ENCODE measurements around the gene TPCN1. TPM values are rescaled to one million over a fixed set of nuclear protein-coding genes. Genes with fewer than 3 reads are reported as not detected.
A peak's percentile ranks its signal among the peaks of the same experiment; 100 is the strongest.

Gene TPCN1
- total RNA-seq, 4 donors from 2014 or later: 16.5 to 38.4 (median 28.8) TPM

DNA sequence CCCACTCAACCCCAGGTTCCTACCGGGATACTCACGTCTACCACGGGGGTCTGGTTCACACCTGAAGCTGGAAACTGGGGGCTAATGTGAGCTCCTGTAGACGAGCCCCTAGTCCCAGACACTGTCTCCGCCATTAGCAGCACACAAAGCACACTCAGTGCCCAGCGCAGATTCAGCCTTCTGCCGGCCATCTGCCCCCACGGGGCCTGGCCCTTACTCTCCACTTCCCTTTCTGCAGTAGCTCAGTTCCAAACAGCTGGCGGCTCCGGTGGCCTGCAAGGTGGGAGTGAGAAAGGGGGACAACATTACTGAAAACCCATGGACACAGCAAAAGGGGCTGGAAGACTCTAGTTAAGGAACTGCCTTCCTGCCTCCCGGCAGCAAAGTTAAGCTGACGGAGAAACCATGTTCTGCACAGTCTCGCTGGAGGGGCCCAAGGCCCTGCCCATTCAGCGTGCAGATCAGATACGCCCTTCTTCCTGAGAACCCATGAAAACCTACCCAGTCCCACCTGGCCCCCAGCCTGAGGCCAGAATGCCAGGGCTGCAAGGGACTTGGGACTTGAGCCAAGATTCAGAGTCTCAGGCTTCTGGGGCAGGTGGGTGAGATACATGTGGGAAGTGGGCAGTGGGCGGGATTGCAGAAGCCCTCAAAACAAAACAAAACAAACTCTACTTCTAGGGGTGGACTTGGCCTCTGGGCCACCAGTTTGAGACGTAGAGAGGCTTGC, 111.6 kb downstream of the TPCN1 start:
- DNase-seq (ENCODE audit: low spot score in 2 of 2): no peak
- TF ChIP-seq, protein P1, sequence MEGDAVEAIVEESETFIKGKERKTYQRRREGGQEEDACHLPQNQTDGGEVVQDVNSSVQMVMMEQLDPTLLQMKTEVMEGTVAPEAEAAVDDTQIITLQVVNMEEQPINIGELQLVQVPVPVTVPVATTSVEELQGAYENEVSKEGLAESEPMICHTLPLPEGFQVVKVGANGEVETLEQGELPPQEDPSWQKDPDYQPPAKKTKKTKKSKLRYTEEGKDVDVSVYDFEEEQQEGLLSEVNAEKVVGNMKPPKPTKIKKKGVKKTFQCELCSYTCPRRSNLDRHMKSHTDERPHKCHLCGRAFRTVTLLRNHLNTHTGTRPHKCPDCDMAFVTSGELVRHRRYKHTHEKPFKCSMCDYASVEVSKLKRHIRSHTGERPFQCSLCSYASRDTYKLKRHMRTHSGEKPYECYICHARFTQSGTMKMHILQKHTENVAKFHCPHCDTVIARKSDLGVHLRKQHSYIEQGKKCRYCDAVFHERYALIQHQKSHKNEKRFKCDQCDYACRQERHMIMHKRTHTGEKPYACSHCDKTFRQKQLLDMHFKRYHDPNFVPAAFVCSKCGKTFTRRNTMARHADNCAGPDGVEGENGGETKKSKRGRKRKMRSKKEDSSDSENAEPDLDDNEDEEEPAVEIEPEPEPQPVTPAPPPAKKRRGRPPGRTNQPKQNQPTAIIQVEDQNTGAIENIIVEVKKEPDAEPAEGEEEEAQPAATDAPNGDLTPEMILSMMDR (IDR thresholded peaks at IDR 0.05): no peak
- no peak for TF ChIP-seq POLR2A (IDR thresholded peaks at IDR 0.05)
- WGBS, 2 donors: 83 to 84% methylated on average over 17 of the region's 17 CpGs

DNA sequence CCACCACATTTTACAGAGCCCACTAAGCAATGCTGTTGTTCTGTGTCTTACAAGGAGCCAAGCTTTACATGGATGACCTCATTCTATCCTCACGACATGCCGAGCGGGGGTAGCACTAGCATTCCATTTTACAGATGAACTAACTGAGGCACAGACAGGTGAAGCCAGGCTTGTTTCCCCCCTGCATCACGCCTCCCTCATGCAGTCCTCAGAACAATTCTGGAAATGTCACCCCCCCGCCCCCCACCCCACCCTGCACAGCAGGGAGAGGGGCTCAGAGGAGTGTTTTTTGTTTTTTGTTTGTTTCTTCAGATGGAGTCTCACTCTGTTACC, 112.1 kb downstream of the TPCN1 start:
- 81 to 84% methylated on average over 5 of the region's 5 CpGs for WGBS, 2 donors
- no peak overlapping the region for H3K4me3 ChIP-seq (ENCODE audit: low read depth, poor library complexity, severe bottlenecking)
- no peak for DNase-seq (ENCODE audit: low spot score in 2 of 2)
- intact Hi-C loops (cut with DNase I; ENCODE audit: low total_unique reads): loop anchor here (10.0 kb wide), 1 partner anchor 139 kb away; no protein-coding TSS in a partner anchor
- TF ChIP-seq, protein P1 (IDR thresholded peaks at IDR 0.05): no peak
- TF ChIP-seq POLR2A (IDR thresholded peaks at IDR 0.05): no peak

More for the DNA sequence above, 111.6 kb downstream of the TPCN1 start:
- no peak overlapping the region for H3K4me3 ChIP-seq (ENCODE audit: low read depth, poor library complexity, severe bottlenecking)
- intact Hi-C loops (cut with DNase I; ENCODE audit: low total_unique reads): loop anchor here (10.0 kb wide), 1 partner anchor 138 kb away; no protein-coding TSS in a partner anchor

DNA sequence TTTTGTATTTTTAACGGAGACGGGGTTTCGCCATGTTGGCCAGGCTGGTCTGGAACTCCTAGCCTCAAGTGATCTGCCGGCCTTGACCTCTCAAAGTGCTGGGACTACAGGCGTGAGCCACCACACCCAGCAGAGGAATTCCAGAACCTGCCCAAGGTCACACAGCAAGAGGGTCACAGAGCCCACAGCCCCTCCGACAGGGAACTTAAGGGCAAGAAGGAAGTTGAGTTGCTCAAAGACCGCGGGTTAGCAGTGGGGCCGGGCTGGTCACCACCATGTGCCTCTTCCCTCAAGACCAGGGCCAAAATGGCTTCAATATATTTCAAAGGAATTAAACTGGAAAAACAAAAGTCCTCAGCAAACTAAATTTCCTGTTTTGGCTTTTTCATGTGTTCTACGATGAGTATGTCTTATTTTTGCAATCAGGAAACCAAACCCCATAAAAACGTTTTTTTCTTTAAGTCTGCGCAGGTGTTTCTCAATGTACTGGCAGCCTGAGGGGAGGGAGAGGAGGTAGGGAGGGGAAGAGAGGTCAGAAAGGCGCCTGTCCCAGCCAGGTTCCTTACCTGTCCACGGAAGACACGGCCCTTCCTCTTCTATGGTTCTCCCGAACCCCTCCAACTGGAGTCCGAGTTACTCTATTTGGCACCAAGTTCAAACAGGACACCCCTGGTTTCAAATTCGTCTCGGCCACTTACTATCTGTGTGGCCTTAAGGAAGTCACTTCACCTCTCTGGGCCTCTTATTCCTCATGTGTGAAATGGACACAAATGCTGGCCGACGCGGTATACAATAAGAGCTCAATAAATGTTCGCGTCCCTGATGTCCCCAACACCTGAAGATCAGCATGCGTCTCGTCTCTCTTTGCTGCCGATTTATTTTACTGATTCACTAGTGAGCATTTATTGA, 112.9 kb downstream of the TPCN1 start:
- TF ChIP-seq POLR2A (IDR thresholded peaks at IDR 0.05): no peak
- TF ChIP-seq, protein P1 (IDR thresholded peaks at IDR 0.05): no peak
- intact Hi-C loops (cut with DNase I; ENCODE audit: low total_unique reads): loop anchor here (10.0 kb wide), 1 partner anchor 139 kb away; no protein-coding TSS in a partner anchor
- H3K4me3 ChIP-seq (ENCODE audit: low read depth, poor library complexity, severe bottlenecking): peak overlapping the region; percentile 66
- DNase-seq (ENCODE audit: low spot score in 2 of 2): peak in 1 of 2 donors; percentile 31
- 18 to 25% methylated on average over 25 to 27 of the region's 27 CpGs for WGBS, 2 donors

DNA sequence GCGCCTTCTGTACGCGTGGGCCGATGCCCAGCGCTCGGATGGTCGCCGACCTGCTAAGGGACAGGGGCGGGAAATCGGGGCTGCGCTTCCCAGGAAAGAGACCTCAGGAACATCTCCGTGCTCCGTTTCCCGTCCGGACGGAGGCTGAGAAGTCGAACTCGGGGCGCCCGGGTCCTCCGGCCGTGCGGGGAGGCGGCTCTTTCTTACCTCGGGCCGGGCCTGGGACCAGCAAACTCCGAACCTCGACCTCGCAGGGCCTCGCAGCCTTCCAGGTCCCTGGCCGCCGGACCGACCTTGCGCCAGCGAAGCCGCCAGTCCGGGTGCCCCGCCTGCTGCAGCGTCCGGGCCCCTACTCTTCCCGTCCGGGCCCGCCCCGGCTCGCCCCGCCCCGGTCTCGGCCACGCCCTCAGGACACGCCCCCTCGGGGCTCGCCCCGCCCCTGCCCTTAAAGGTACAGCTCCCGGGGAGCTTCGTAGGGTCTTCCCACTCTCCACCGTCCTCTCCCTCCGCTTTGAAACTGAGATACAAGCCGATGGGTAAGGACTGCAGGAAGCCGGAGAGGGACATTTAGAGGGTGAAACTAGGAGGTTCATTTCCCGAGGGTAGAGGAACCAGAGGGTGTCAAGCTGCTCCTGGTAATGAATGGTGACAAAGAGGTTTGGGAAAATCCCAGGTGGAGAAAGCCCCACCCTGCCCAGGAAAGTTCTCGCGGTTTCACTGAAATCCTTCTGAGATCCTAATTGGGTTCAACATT, 113.7 kb downstream of the TPCN1 start, which contains the start of gene SLC8B1:
Gene SLC8B1 (minus strand): TSS at position 324 of the 754 bp plus-strand sequence. CDS start 2,231 bp downstream, outside the sequence.
- 1 to 2% methylated on average over 27 to 31 of the region's 62 CpGs for WGBS, 2 donors
- H3K4me3 ChIP-seq (ENCODE audit: low read depth, poor library complexity, severe bottlenecking): peak within 1 kb of the TSS; percentile 66
- DNase-seq (ENCODE audit: low spot score in 2 of 2): peak; percentile 81 to 98
- intact Hi-C loops (cut with DNase I; ENCODE audit: low total_unique reads): loop anchor here (5.0 to 10.0 kb wide), 2 partner anchors 140 to 1928 kb away; partner anchors contain the start of gene SH2B3
- TF ChIP-seq POLR2A (IDR thresholded peaks at IDR 0.05): peak in 1 of 2 donors; percentile 67
- TF ChIP-seq, protein P1 (IDR thresholded peaks at IDR 0.05): no peak

DNA sequence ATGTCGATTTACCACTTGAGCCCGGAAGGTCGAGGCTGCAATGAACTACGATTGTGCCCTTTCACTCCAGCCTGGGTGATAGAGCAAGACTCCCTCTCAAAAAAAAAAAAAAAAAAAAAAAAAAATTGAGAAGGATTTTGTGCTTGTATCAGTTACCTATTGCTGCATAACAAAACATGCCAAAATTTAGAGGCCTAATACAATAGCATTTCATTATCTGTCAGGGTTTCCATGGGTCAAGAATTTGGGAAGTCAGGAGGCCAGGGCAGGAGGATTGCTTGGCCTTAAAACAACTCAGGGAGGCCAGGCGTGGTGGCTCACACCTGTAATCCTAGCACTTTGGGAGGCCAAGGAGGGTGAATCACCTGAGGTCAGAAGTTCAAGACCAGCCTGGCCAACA, 118.3 kb downstream of the TPCN1 start:
- H3K4me3 ChIP-seq (ENCODE audit: low read depth, poor library complexity, severe bottlenecking): no peak overlapping the region
- no peak for DNase-seq (ENCODE audit: low spot score in 2 of 2)
- WGBS, 2 donors: 98% methylated on average over 5 of the region's 5 CpGs
- intact Hi-C loops (cut with DNase I; ENCODE audit: low total_unique reads): loop anchor here (5.0 to 10.0 kb wide), 2 partner anchors 145 to 1932 kb away; partner anchors contain the start of gene SH2B3
- TF ChIP-seq, protein P1 (IDR thresholded peaks at IDR 0.05): no peak
- no peak for TF ChIP-seq POLR2A (IDR thresholded peaks at IDR 0.05)
